SK-N-MC (cell line): Measurements from ENCODE around the gene CFAP53.

ENCODE experiments used
- EZH2 ChIP-seq: fragments of 200-600 bp; sonication (generic); IDR thresholded peaks from one replicate; pipeline ENCODE4 v1.6.1; 2017; ENCODE audit warnings: antibody characterized with exemption
- FOXP2 ChIP-seq: optimal IDR thresholded peaks from 2 replicates; pipeline ENCODE3; 2011; ENCODE audit warnings: mild to moderate bottlenecking, moderate library complexity; ENCODE audit not compliant: insufficient read depth; ENCODE audit errors: extremely low read length, control extremely low read depth
- POLR2AphosphoS5 ChIP-seq: IDR thresholded peaks from 2 replicates; pipeline ENCODE4 v1.6.1; 2012; ENCODE audit warnings: mild to moderate bottlenecking, low read depth, low read length, borderline replicate concordance

- TF ChIP-seq EZH2 (no peak), FOXP2 (no peak), POLR2AphosphoS5 (no peak)
These were observed 31.5 kb upstream of the CFAP53 start for GRCh38 chr18:50297621-50298442.
